SKM-1 (cell line): Measurements from ENCODE around the gene TSKU.

ENCODE experiments used
- DNase-seq: peaks from one replicate; lab custom pipeline; 2025; ENCODE audit not compliant: unreplicated experiment; lab: John Stamatoyannopoulos, UW

TSKU gene

GRCh38 chr11:76752321-76753143 is 30.6 kb upstream of the TSKU start:
- DNase-seq, result no peak

GRCh38 chr11:76753449-76753848 is 29.7 kb upstream of the TSKU start:
- no peak for DNase-seq

GRCh38 chr11:76753950-76754349 is 29.2 kb upstream of the TSKU start:
- no peak for DNase-seq

- DNase-seq, result no peak
Measured at GRCh38 chr11:76756341-76756741, 26.8 kb upstream of the TSKU start.

- DNase-seq, result no peak
Measured at GRCh38 chr11:76758311-76758710, 24.8 kb upstream of the TSKU start.

- no peak for DNase-seq
Measured at GRCh38 chr11:76759092-76759491, 24.1 kb upstream of the TSKU start.

- DNase-seq, result no peak
Measured at GRCh38 chr11:76759517-76759916, 23.6 kb upstream of the TSKU start.

- no peak for DNase-seq
Measured at GRCh38 chr11:76760236-76760635, 22.9 kb upstream of the TSKU start.

- no peak for DNase-seq
Measured at GRCh38 chr11:76761718-76762355, 21.3 kb upstream of the TSKU start.

GRCh38 chr11:76762356-76762752 is 20.8 kb upstream of the TSKU start:
- no peak for DNase-seq

GRCh38 chr11:76762867-76763572 is 20.1 kb upstream of the TSKU start:
- no peak for DNase-seq

GRCh38 chr11:76763573-76764346 is 19.4 kb upstream of the TSKU start:
- no peak for DNase-seq

- DNase-seq, result no peak
Measured at GRCh38 chr11:76764941-76765665, 18.1 kb upstream of the TSKU start.

- no peak for DNase-seq
Measured at GRCh38 chr11:76765863-76766350, 17.2 kb upstream of the TSKU start.

GRCh38 chr11:76766521-76766920 is 16.6 kb upstream of the TSKU start:
- DNase-seq, result no peak

GRCh38 chr11:76767659-76768058 is 15.5 kb upstream of the TSKU start:
- DNase-seq, result no peak

GRCh38 chr11:76768088-76768908 is 14.9 kb upstream of the TSKU start:
- DNase-seq, result peak; percentile 90

- no peak for DNase-seq
Measured at GRCh38 chr11:76768909-76769560, 14.1 kb upstream of the TSKU start.
